AG04450 (cell line): ENCODE data around the gene MEIS2. TPM values are rescaled to one million over a fixed set of nuclear protein-coding genes. Genes with fewer than 3 reads are reported as not detected.

Source experiments
- CTCF ChIA-PET: fragments of 300-600, 350-600 bp; formaldehyde crosslinking; extraction: SDS; loops from one replicate; lab custom pipeline; 2022; ENCODE audit warnings: antibody characterized with exemption, inconsistent platforms; lab: Charles Lee
- POLR2A ChIA-PET: fragments of 350-600 bp; formaldehyde crosslinking; extraction: SDS; loops from one replicate; lab custom pipeline; 2021; ENCODE audit warnings: antibody characterized with exemption, inconsistent platforms; lab: Yijun Ruan, JAX
- DNase-seq: peaks from one replicate; pipeline ENCODE4 v3.0.0-alpha.2; 2011; ENCODE audit warnings: low read depth, low spot score
- H3K27ac ChIP-seq: one replicate; pipeline ENCODE4 v1.5.1; 2012; ENCODE audit warnings: low read depth, low read length, control low read depth
- H3K27me3 ChIP-seq: one replicate; pipeline ENCODE4 v1.6.0; 2012; ENCODE audit warnings: low read length; ENCODE audit not compliant: control insufficient read depth, insufficient read depth
- H3K4me3 ChIP-seq: 2 replicates; pipeline ENCODE4 v1.5.1; 2011; ENCODE audit warnings: mild to moderate bottlenecking, low read depth, low read length, control low read depth
- H3K9me3 ChIP-seq: 2 replicates; pipeline ENCODE4 v1.5.1; 2012; ENCODE audit warnings: low read length; ENCODE audit not compliant: control insufficient read depth, insufficient read depth
- polyA plus RNA-seq: library from polyadenylated mRNA; depleted of rRNA; stranded (reverse); fragments of >200 nt; gene quantifications from 2 replicates; pipeline ENCODE4 v1.2.3, GENCODE V29; 2011
- TF ChIP-seq, protein P1 (sequence below): IDR thresholded peaks from 2 replicates; pipeline ENCODE4 v1.5.1; 2011; ENCODE audit warnings: low read depth, low read length, control low read depth, inconsistent platforms

Gene MEIS2
- polyA plus RNA-seq, 1 experiment, result 31.7 TPM

DNA sequence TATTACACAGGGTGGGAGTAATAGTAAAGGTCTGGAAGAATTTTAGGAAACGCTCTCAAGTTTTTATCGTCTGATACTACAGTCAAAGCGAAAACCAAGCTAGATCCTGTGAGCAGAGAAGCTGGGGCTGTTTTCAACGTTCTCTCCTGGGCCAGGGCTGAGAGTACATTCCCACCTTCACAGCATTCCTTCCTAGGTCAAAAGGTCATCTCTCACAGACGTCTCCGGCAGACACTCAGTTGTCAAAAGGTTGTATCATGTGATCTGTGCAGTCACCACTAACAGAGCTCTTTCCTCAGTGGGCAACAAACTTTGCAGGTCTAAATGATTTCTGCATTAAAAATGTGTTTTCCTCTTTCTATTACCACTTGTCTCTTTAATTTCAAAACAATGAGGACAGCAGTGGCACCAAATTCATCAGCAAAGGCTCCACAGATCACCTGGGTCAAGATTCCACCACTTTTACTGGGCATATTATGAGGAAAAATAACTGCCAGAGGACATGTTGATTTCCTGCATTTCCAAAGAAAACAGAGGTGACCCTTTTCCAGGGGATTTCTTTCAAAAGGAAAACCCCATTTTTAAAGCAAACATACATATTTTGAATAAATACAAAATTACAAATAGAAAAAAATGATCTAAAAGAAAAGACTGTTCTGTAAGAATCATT, 41.9 kb downstream of the MEIS2 start:
- Histone ChIP-seq H3K4me3 (no peak overlapping the region), H3K9me3 (no peaks in the 10 kb centered on the region), H3K27me3 (no peaks in the 10 kb centered on the region), H3K27ac (no peak overlapping the region)
- DNase-seq, result no peak
- CTCF ChIA-PET, result no interaction called here
- POLR2A ChIA-PET, result no interaction called here
- TF ChIP-seq, protein P1, sequence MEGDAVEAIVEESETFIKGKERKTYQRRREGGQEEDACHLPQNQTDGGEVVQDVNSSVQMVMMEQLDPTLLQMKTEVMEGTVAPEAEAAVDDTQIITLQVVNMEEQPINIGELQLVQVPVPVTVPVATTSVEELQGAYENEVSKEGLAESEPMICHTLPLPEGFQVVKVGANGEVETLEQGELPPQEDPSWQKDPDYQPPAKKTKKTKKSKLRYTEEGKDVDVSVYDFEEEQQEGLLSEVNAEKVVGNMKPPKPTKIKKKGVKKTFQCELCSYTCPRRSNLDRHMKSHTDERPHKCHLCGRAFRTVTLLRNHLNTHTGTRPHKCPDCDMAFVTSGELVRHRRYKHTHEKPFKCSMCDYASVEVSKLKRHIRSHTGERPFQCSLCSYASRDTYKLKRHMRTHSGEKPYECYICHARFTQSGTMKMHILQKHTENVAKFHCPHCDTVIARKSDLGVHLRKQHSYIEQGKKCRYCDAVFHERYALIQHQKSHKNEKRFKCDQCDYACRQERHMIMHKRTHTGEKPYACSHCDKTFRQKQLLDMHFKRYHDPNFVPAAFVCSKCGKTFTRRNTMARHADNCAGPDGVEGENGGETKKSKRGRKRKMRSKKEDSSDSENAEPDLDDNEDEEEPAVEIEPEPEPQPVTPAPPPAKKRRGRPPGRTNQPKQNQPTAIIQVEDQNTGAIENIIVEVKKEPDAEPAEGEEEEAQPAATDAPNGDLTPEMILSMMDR, result no peak

DNA sequence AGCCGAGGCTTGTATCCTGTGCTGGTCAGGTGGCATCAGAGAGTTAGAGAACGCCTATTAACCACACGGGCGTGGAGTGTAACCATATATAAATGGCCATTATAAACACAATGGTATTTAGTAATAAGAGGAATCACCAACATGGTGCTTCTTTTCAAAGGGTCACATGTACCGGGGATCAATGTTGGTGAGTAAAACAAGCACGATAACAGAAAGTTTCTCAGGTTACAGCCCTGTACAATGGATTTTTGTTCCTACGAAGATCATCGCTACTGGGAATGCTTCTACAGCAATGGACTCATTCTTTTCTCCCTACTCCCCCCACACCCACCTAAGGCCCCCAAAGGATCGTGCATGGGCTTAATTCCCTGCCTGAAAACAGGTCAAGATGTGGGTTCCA, 42.5 kb downstream of the MEIS2 start:
- no peak for DNase-seq
- H3K27ac ChIP-seq, result no peak overlapping the region
- POLR2A ChIA-PET, result no interaction called here
- H3K4me3 ChIP-seq, result no peak overlapping the region
- no peaks in the 10 kb centered on the region for H3K9me3 ChIP-seq
- TF ChIP-seq, protein P1, result no peak
- H3K27me3 ChIP-seq, result no peaks in the 10 kb centered on the region
- CTCF ChIA-PET, result no interaction called here

DNA sequence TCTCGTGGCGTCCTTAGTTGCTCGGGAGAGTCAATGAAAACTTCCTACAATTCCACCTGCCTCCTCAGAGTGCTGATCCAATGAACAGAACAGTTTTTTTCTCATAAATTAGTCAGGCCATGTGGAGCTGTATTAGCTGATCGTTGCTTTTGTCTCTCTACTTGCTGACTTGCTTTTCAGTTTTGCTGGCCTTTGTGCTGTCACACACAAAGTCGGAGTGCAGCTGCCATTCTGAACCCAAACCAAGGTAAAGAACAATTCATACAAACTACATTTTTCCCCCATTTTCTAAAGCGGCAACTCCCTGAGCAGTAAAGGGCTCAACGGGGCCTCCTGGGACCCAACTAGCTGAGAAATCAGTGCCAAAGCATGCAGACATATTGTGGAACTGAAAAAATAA, 43.1 kb downstream of the MEIS2 start:
- ChIA-PET CTCF (no interaction called here), POLR2A (interaction anchor here (0.5 kb wide), 1 partner anchor 1870 kb away, joined by 3 read pairs; no protein-coding TSS in a partner anchor)
- H3K27ac ChIP-seq, result no peak overlapping the region
- no peaks in the 10 kb centered on the region for H3K27me3 ChIP-seq
- no peak overlapping the region for H3K4me3 ChIP-seq
- DNase-seq, result no peak
- TF ChIP-seq, protein P1, result no peak
- no peaks in the 10 kb centered on the region for H3K9me3 ChIP-seq

DNA sequence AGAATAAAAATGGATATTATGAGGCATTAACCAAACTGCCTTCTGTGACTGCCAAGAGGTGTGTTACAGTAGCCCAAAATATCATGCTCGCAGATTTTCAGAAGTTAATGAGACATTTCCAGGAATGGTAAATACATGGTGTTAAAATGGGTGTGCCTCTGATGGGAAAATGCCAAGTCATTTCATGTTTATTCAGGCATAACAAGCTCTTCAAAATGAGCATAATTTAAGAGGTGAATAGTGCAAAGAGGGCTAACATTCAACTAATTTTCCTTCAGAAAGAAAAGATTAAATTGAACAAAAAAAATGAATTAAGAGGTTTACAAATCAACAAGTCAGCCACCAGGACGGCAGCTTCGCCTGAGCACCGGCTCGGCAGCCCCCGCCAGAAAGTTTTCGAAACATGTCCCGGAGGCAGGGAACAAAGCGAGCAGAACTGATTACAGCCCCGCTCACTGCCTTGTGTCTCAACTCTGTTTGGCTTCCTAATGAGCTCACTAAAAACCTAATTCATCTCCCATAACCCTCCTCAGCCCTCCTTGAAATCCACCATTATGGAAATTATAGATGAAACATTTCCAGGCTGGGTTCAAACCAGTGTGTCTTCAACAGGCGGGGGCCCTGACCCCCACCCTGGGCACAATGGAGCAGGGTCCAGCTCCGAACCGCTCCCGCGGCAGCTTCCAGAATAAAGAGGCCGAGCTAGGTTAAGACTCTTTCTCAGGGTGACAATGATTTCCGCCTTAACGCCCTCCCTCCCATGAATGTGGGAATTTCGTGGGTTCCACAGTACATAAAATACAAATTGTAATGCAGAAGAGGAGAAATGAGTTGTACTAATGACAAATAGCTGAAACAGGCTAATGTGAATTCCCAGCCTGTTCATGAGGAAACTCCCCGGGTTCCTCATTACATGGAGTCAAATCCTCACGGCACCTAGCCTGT, 43.9 kb downstream of the MEIS2 start:
- TF ChIP-seq, protein P1, result no peak
- ChIA-PET CTCF (no interaction called here), POLR2A (interaction anchor here (0.5 to 0.6 kb wide), 2 partner anchors 10 to 1869 kb away, joined by 3 to 4 read pairs; no protein-coding TSS in a partner anchor)
- DNase-seq, result no peak
- Histone ChIP-seq H3K27ac (no peak overlapping the region), H3K9me3 (no peaks in the 10 kb centered on the region), H3K4me3 (no peak overlapping the region), H3K27me3 (no peaks in the 10 kb centered on the region)

DNA sequence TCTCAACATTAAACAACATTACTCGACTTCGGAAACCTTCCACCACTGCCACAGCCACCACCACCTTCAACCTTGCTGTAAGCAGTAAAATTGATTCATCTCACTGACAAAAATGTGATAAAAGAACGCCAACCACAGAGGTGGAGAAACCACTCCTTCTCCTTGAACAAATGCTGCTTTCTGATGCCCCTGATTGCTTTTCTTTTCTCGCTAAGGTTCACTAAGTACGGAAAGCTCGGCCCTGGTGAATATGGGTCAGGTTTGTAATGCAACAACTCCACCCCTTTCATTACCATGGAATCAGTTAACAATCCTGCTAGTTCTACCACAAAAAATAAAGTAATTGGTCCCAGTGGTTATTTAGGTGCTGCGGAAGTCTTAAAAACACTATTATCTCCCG, 44.9 kb downstream of the MEIS2 start:
- ChIA-PET POLR2A (no interaction called here), CTCF (no interaction called here)
- TF ChIP-seq, protein P1, result no peak
- no peak overlapping the region for H3K27ac ChIP-seq
- no peaks in the 10 kb centered on the region for H3K9me3 ChIP-seq
- no peaks in the 10 kb centered on the region for H3K27me3 ChIP-seq
- no peak for DNase-seq
- no peak overlapping the region for H3K4me3 ChIP-seq
